Measurements from ENCODE around the gene BCAP31. TPM values are rescaled to one million over a fixed set of nuclear protein-coding genes. Genes with fewer than 3 reads are reported as not detected.

BCAP31 gene
- total RNA-seq, 4 donors from 2014 or later: 99.0 to 126 (median 114) TPM

GRCh38 chrX:153688506-153688905, 35.7 kb downstream of the BCAP31 start:
- DNase-seq (ENCODE audit: low spot score in 2 of 2): no peak
- H3K4me1 ChIP-seq: peaks cover 0 to 14% (median 0%) of the 10 kb centered on the region in 4 donors
- no peaks in the 10 kb centered on the region for H3K9me3 ChIP-seq
- no peaks in the 10 kb centered on the region for H3K36me3 ChIP-seq
- no peaks in the 10 kb centered on the region for H3K27me3 ChIP-seq
- H3K27ac ChIP-seq: peak overlapping the region; percentile 36 to 88 (median 71)
- peak overlapping the region in 3 of 4 donors; percentile 23 to 64 (median 39) for H3K4me3 ChIP-seq
- WGBS, 2 donors: 35% methylated on average over 8 of the region's 57 CpGs; no CpG with 5 or more reads in 1 of the 2 donors
- no peak for TF ChIP-seq CTCF (IDR thresholded peaks at IDR 0.05)
- no peak for TF ChIP-seq EP300 (IDR thresholded peaks at IDR 0.05)
- TF ChIP-seq POLR2A (IDR thresholded peaks at IDR 0.05): no peak

DNA sequence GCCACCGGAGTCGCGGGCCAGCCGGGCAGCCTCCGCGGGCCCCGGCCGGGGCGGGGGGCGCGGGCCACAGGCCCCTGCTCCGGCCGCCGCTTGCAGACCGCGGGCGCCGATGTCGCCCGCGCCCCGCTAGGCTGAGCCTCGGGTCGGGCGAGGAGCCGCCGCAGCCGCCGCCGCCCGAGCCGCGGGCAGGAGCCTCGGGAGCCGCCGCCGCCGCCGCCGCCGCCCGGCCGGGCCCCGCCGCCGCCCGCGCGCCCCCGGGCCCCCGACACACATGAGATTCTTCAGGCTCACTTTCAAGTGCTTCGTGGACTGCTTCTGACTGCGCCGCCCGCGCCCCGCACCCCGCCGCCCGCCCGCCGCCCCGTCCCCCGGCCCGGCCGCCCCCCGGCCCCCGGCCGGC, 36.1 kb downstream of the BCAP31 start:
- no peaks in the 10 kb centered on the region for H3K27me3 ChIP-seq
- no peaks in the 10 kb centered on the region for H3K9me3 ChIP-seq
- TF ChIP-seq POLR2A (IDR thresholded peaks at IDR 0.05) (no peak), CTCF (IDR thresholded peaks at IDR 0.05) (no peak), EP300 (IDR thresholded peaks at IDR 0.05) (no peak)
- no peak for DNase-seq (ENCODE audit: low spot score in 2 of 2)
- H3K4me3 ChIP-seq: peak overlapping the region in 1 of 4 donors; percentile 64
- WGBS, 2 donors: 2 to 39% methylated on average over 11 to 17 of the region's 69 CpGs
- H3K36me3 ChIP-seq: no peaks in the 10 kb centered on the region
- no peak overlapping the region for H3K27ac ChIP-seq
- H3K4me1 ChIP-seq: peaks cover 0 to 14% (median 0%) of the 10 kb centered on the region in 4 donors

GRCh38 chrX:153687121-153688039, 36.8 kb downstream of the BCAP31 start, which contains the start of gene SLC6A8:
Gene SLC6A8 (plus strand): TSS chrX:153687926. CDS start chrX:153688575, 649 bp downstream.
- no peaks in the 10 kb centered on the region for H3K9me3 ChIP-seq
- DNase-seq (ENCODE audit: low spot score in 2 of 2): peak; percentile 40 to 55
- TF ChIP-seq EP300 (IDR thresholded peaks at IDR 0.05): peak in 1 of 2 donors; percentile 65
- peak in 3 of 5 experiments; percentile 28 to 36 (median 35) for TF ChIP-seq CTCF (IDR thresholded peaks at IDR 0.05)
- TF ChIP-seq POLR2A (IDR thresholded peaks at IDR 0.05): peak in 1 of 2 donors; percentile 54
- 3 to 42% methylated on average over 39 to 54 of the region's 66 CpGs for WGBS, 2 donors
- H3K36me3 ChIP-seq: no peaks in the 10 kb centered on the region
- H3K27me3 ChIP-seq: no peaks in the 10 kb centered on the region
- H3K27ac ChIP-seq: peak within 1 kb of the TSS; percentile 65 to 88 (median 73)
- peak within 1 kb of the TSS; percentile 35 to 64 (median 38) for H3K4me3 ChIP-seq
- H3K4me1 ChIP-seq: peaks cover 0 to 14% (median 0%) of the 10 kb centered on the region in 4 donors

DNA sequence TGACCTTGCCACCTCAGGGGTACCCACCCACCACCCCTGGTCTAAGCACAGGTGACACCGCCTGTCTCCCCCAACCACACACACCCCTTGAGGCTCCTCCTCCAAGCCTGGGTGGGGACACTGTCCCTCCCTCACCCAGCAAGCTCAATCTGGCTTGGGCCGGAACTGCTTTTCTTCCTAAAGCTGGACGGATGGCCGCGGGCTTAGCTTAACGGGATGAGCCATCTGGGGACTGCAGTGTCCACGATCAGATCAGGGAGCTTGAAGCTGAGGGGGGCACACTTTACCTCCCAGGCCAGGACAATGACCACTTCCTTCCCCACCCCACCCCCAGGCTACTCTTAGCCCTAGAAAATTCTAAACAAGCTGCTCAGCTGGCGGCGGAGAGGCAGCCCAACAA, 37.5 kb downstream of the BCAP31 start:
- no peaks in the 10 kb centered on the region for H3K9me3 ChIP-seq
- no peak for DNase-seq (ENCODE audit: low spot score in 2 of 2)
- H3K27ac ChIP-seq: peak overlapping the region in 1 of 4 donors; percentile 75
- peaks cover 0 to 14% (median 0%) of the 10 kb centered on the region in 4 donors for H3K4me1 ChIP-seq
- no peak overlapping the region for H3K4me3 ChIP-seq
- 40 to 73% methylated on average over 3 to 9 of the region's 9 CpGs for WGBS, 2 donors
- H3K27me3 ChIP-seq: no peaks in the 10 kb centered on the region
- no peaks in the 10 kb centered on the region for H3K36me3 ChIP-seq
- no peak for TF ChIP-seq POLR2A (IDR thresholded peaks at IDR 0.05)
- no peak for TF ChIP-seq EP300 (IDR thresholded peaks at IDR 0.05)
- TF ChIP-seq CTCF (IDR thresholded peaks at IDR 0.05): no peak

All from tibial nerve (tissue), 4 donors.